IMR-90 (cell line): Measurements from ENCODE around the gene TACC2.

Source experiments
- BHLHE40 ChIP-seq: fragments of 150-350 bp; IDR thresholded peaks from 2 replicates; pipeline ENCODE4 v1.6.1; 2016; ENCODE audit warnings: mild to moderate bottlenecking, low read depth, low read length
- POLR2A ChIP-seq: IDR thresholded peaks from 2 replicates; pipeline ENCODE4 v1.6.1; 2012; ENCODE audit warnings: mild to moderate bottlenecking, low read depth, low read length
- SMC3 ChIP-seq: fragments of 150-350 bp; IDR thresholded peaks from 2 replicates; pipeline ENCODE4 v1.6.1; 2016; ENCODE audit warnings: low read depth, mild to moderate bottlenecking, antibody characterized with exemption, low read length, moderate library complexity
- TF ChIP-seq, protein P1 (sequence below): conservative IDR thresholded peaks from 2 replicates; pipeline ENCODE4 v1.5.1; 2012; ENCODE audit warnings: mild to moderate bottlenecking, low read depth, low read length, improper control_type of control experiment
- TF ChIP-seq, protein P2 (sequence below): fragments of 150-350 bp; IDR thresholded peaks from 2 replicates; pipeline ENCODE4 v1.6.1; 2017; ENCODE audit warnings: mild to moderate bottlenecking, antibody characterized with exemption, low read length, low read depth

GRCh38 chr10:122261584-122261983 is 272.6 kb downstream of the TACC2 start:
- TF ChIP-seq, protein P1, sequence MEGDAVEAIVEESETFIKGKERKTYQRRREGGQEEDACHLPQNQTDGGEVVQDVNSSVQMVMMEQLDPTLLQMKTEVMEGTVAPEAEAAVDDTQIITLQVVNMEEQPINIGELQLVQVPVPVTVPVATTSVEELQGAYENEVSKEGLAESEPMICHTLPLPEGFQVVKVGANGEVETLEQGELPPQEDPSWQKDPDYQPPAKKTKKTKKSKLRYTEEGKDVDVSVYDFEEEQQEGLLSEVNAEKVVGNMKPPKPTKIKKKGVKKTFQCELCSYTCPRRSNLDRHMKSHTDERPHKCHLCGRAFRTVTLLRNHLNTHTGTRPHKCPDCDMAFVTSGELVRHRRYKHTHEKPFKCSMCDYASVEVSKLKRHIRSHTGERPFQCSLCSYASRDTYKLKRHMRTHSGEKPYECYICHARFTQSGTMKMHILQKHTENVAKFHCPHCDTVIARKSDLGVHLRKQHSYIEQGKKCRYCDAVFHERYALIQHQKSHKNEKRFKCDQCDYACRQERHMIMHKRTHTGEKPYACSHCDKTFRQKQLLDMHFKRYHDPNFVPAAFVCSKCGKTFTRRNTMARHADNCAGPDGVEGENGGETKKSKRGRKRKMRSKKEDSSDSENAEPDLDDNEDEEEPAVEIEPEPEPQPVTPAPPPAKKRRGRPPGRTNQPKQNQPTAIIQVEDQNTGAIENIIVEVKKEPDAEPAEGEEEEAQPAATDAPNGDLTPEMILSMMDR, result no peak
- TF ChIP-seq BHLHE40 (no peak), SMC3 (no peak), POLR2A (no peak)
- TF ChIP-seq, protein P2, sequence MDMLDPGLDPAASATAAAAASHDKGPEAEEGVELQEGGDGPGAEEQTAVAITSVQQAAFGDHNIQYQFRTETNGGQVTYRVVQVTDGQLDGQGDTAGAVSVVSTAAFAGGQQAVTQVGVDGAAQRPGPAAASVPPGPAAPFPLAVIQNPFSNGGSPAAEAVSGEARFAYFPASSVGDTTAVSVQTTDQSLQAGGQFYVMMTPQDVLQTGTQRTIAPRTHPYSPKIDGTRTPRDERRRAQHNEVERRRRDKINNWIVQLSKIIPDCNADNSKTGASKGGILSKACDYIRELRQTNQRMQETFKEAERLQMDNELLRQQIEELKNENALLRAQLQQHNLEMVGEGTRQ, result no peak
